ENCODE measurements around the gene HAUS3.
"Not testable (repeated sequence)": the region's sequence is repeated elsewhere in the genome, so short reads cannot be mapped to it uniquely, and the experiment has no call there.

HAUS3 gene

GRCh38 chr4:2245057-2245786, 3.3 kb upstream of the HAUS3 start:
- no peak overlapping the region for H3K27ac Mint-ChIP-seq
- H3K27me3 Mint-ChIP-seq = peaks cover 13% of the 10 kb centered on the region
- no peak overlapping the region for H3K4me3 Mint-ChIP-seq
- H3K4me1 Mint-ChIP-seq = peaks cover 29% of the 10 kb centered on the region
- peak; percentile 25 for DNase-seq
- H3K36me3 Mint-ChIP-seq = peaks cover 8% of the 10 kb centered on the region
- CTCF ChIA-PET = no interaction called here
- H3K9me3 Mint-ChIP-seq = no peaks in the 10 kb centered on the region

GRCh38 chr4:2243681-2244380, 1.9 kb upstream of the HAUS3 start:
- Mint-ChIP-seq H3K27ac (no peak overlapping the region), H3K27me3 (peaks cover 13% of the 10 kb centered on the region), H3K9me3 (no peaks in the 10 kb centered on the region), H3K4me3 (no peak overlapping the region), H3K36me3 (peaks cover 16% of the 10 kb centered on the region), H3K4me1 (peaks cover 41% of the 10 kb centered on the region)
- CTCF ChIA-PET = interaction anchor here (0.7 kb wide), 1 partner anchor 19 kb away, joined by 3 read pairs; no protein-coding TSS in a partner anchor
- peak; percentile 23 for DNase-seq

GRCh38 chr4:2241003-2241402, 918 bp downstream of the HAUS3 start:
- Mint-ChIP-seq H3K36me3 (peaks cover 34% of the 10 kb centered on the region), H3K9me3 (no peaks in the 10 kb centered on the region), H3K27me3 (peaks cover 13% of the 10 kb centered on the region), H3K4me3 (peak overlapping the region; percentile 93), H3K4me1 (peaks cover 62% of the 10 kb centered on the region), H3K27ac (peak overlapping the region; percentile 95)
- CTCF ChIA-PET = interaction anchor here (1.4 to 3.1 kb wide), 2 partner anchors 20 to 174 kb away, joined by 3 to 14 read pairs; no protein-coding TSS in a partner anchor
- peak; percentile 17 for DNase-seq

GRCh38 chr4:2236944-2237666, 4.8 kb downstream of the HAUS3 start:
- CTCF ChIA-PET = interaction anchor here (0.6 to 1.1 kb wide), 2 partner anchors 17 to 315 kb away, joined by 3 read pairs; no protein-coding TSS in a partner anchor
- no peak for DNase-seq
- Mint-ChIP-seq H3K9me3 (no peaks in the 10 kb centered on the region), H3K27ac (peak overlapping the region; percentile 38), H3K27me3 (peaks cover 1% of the 10 kb centered on the region), H3K36me3 (peaks cover 58% of the 10 kb centered on the region), H3K4me1 (peaks cover 49% of the 10 kb centered on the region), H3K4me3 (no peak overlapping the region)

- Mint-ChIP-seq H3K27me3 (no peaks in the 10 kb centered on the region), H3K36me3 (peaks cover 42% of the 10 kb centered on the region), H3K9me3 (no peaks in the 10 kb centered on the region), H3K4me1 (peaks cover 8% of the 10 kb centered on the region), H3K4me3 (no peak overlapping the region), H3K27ac (no peak overlapping the region)
- CTCF ChIA-PET = interaction anchor here (2.3 kb wide), 1 partner anchor 11 kb away, joined by 17 read pairs; no protein-coding TSS in a partner anchor
- no peak for DNase-seq
Measured at GRCh38 chr4:2231082-2231481, 10.8 kb downstream of the HAUS3 start.

GRCh38 chr4:2226261-2226660, 15.7 kb downstream of the HAUS3 start:
- H3K27me3 Mint-ChIP-seq = no peaks in the 10 kb centered on the region
- CTCF ChIA-PET = no interaction called here
- no peak for DNase-seq
- H3K27ac Mint-ChIP-seq = no peak overlapping the region
- H3K4me1 Mint-ChIP-seq = no peaks in the 10 kb centered on the region
- peaks cover 27% of the 10 kb centered on the region for H3K36me3 Mint-ChIP-seq
- no peaks in the 10 kb centered on the region for H3K9me3 Mint-ChIP-seq
- no peak overlapping the region for H3K4me3 Mint-ChIP-seq

- DNase-seq = no peak
- peak overlapping the region; percentile 2 for H3K27ac Mint-ChIP-seq
- no peaks in the 10 kb centered on the region for H3K27me3 Mint-ChIP-seq
- peaks cover under 1% of the 10 kb centered on the region for H3K4me1 Mint-ChIP-seq
- H3K36me3 Mint-ChIP-seq = peaks cover 13% of the 10 kb centered on the region
- H3K9me3 Mint-ChIP-seq = no peaks in the 10 kb centered on the region
- CTCF ChIA-PET = interaction anchor here (0.8 to 2.2 kb wide), 3 partner anchors 136 to 220 kb away, joined by 3 to 5 read pairs (median 4); no protein-coding TSS in a partner anchor
- no peak overlapping the region for H3K4me3 Mint-ChIP-seq
Measured at GRCh38 chr4:2222838-2223237, 19.1 kb downstream of the HAUS3 start.

- H3K27me3 Mint-ChIP-seq, DNase-seq, H3K27ac Mint-ChIP-seq, H3K4me1 Mint-ChIP-seq, H3K9me3 Mint-ChIP-seq, H3K4me3 Mint-ChIP-seq: not testable (repeated sequence)
- CTCF ChIA-PET = interaction anchor here (1.7 to 3.2 kb wide), 6 partner anchors 9 to 241 kb away, joined by 10 to 42 read pairs (median 14); partner anchors contain the start of genes HAUS3 and POLN
- H3K36me3 Mint-ChIP-seq = peaks cover 12% of the 10 kb centered on the region
Measured at GRCh38 chr4:2221378-2221777, 20.5 kb downstream of the HAUS3 start.

- H3K4me3 Mint-ChIP-seq = no peak overlapping the region
- peaks cover 4% of the 10 kb centered on the region for H3K27me3 Mint-ChIP-seq
- CTCF ChIA-PET = interaction anchor here (0.7 to 3.2 kb wide), 33 partner anchors 10 to 323 kb away, joined by 3 to 42 read pairs (median 5); partner anchors contain the start of genes HAUS3, MXD4, POLN and RNF4
- peaks cover 3% of the 10 kb centered on the region for H3K4me1 Mint-ChIP-seq
- no peaks in the 10 kb centered on the region for H3K9me3 Mint-ChIP-seq
- peak; percentile 90 for DNase-seq
- H3K27ac Mint-ChIP-seq = no peak overlapping the region
- H3K36me3 Mint-ChIP-seq = peaks cover 6% of the 10 kb centered on the region
Measured at GRCh38 chr4:2220016-2220630, 21.8 kb downstream of the HAUS3 start.

GRCh38 chr4:2219233-2219760, 22.6 kb downstream of the HAUS3 start:
- no peak for DNase-seq
- H3K9me3 Mint-ChIP-seq = no peaks in the 10 kb centered on the region
- peaks cover 3% of the 10 kb centered on the region for H3K4me1 Mint-ChIP-seq
- peaks cover 6% of the 10 kb centered on the region for H3K36me3 Mint-ChIP-seq
- CTCF ChIA-PET = interaction anchor here (1.0 to 3.2 kb wide), 22 partner anchors 10 to 324 kb away, joined by 3 to 42 read pairs (median 8); partner anchors contain the start of genes HAUS3, POLN and RNF4
- H3K4me3 Mint-ChIP-seq = no peak overlapping the region
- no peak overlapping the region for H3K27ac Mint-ChIP-seq
- peaks cover 4% of the 10 kb centered on the region for H3K27me3 Mint-ChIP-seq

GRCh38 chr4:2218436-2218835, 23.5 kb downstream of the HAUS3 start:
- DNase-seq = no peak
- Mint-ChIP-seq H3K27me3 (peaks cover 4% of the 10 kb centered on the region), H3K9me3 (no peaks in the 10 kb centered on the region), H3K27ac (no peak overlapping the region), H3K4me1 (peaks cover 3% of the 10 kb centered on the region), H3K4me3 (no peak overlapping the region), H3K36me3 (peaks cover 6% of the 10 kb centered on the region)
- CTCF ChIA-PET = interaction anchor here (0.7 to 3.2 kb wide), 3 partner anchors 118 to 225 kb away, joined by 3 to 42 read pairs (median 4); no protein-coding TSS in a partner anchor

- Mint-ChIP-seq H3K27me3 (peaks cover 4% of the 10 kb centered on the region), H3K4me1 (peaks cover 3% of the 10 kb centered on the region), H3K9me3 (no peaks in the 10 kb centered on the region), H3K27ac (no peak overlapping the region), H3K4me3 (no peak overlapping the region), H3K36me3 (peaks cover 2% of the 10 kb centered on the region)
- no peak for DNase-seq
- CTCF ChIA-PET = interaction anchor here (1.0 to 1.5 kb wide), 3 partner anchors 31 to 224 kb away, joined by 3 to 4 read pairs (median 3); no protein-coding TSS in a partner anchor
Measured at GRCh38 chr4:2217726-2218125, 24.2 kb downstream of the HAUS3 start.

- H3K9me3 Mint-ChIP-seq = no peaks in the 10 kb centered on the region
- peaks cover 4% of the 10 kb centered on the region for H3K27me3 Mint-ChIP-seq
- no peak for DNase-seq
- H3K27ac Mint-ChIP-seq = no peak overlapping the region
- CTCF ChIA-PET = no interaction called here
- H3K4me1 Mint-ChIP-seq = peaks cover 3% of the 10 kb centered on the region
- no peak overlapping the region for H3K4me3 Mint-ChIP-seq
- no peaks in the 10 kb centered on the region for H3K36me3 Mint-ChIP-seq
Measured at GRCh38 chr4:2212831-2213230, 29.1 kb downstream of the HAUS3 start.
